Lower leg skin (tissue), 3 donors: Measurements from ENCODE around the gene FAM78A.

Source experiments
- POLR2A ChIP-seq, 2 donors: fragments of 450-650 bp; IDR thresholded peaks; one replicate each; pipeline ENCODE4 v1.6.1; 2016 to 2017; ENCODE audit warnings: antibody characterized with exemption in 2 of 2, mild to moderate bottlenecking in 1 of 2, moderate library complexity in 1 of 2
- TF ChIP-seq, protein P1 (sequence below), 3 donors: fragments of 450-650 bp; IDR thresholded peaks; one replicate each; pipeline ENCODE4 v1.5.1; 2016; ENCODE audit warnings: antibody characterized with exemption in 3 of 3, mild to moderate bottlenecking in 3 of 3, moderate library complexity in 2 of 3

DNA sequence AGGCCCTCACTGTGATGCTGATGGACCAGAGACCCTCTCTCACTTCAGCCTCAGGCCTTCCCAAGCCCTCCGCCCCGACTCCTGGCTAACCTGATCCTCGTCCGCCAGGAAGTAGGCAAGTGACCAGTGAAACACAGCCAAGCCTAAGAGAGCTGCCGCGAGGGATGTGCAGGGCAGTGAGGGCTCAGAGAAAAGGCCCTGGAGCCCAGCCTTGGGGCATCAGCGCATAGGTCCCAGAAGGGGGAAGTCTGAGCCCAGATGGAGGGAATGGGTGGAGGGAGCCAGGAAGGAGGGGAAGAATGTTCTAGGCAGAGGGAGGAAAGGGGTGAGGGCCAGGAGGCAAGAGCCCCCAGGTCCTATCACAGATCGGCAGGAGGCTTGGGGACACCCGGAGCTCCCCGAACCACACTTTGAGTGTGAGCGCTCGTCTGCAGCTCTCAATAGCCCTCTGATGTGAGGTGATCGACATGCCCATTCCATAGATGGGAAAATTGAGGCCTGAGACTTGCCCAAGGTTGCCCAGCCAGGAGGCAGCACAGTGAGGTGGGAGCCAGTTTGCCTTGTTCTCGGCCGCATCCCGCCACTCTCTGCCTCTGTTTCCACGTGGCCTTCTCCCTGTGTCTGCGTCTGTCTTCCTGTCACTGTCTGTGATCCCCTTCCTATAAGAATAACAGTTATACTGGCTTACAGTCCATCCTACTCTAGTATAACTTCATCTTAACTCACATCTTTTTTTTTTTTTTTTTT lies 33.4 kb upstream of the FAM78A start:
- TF ChIP-seq, protein P1, sequence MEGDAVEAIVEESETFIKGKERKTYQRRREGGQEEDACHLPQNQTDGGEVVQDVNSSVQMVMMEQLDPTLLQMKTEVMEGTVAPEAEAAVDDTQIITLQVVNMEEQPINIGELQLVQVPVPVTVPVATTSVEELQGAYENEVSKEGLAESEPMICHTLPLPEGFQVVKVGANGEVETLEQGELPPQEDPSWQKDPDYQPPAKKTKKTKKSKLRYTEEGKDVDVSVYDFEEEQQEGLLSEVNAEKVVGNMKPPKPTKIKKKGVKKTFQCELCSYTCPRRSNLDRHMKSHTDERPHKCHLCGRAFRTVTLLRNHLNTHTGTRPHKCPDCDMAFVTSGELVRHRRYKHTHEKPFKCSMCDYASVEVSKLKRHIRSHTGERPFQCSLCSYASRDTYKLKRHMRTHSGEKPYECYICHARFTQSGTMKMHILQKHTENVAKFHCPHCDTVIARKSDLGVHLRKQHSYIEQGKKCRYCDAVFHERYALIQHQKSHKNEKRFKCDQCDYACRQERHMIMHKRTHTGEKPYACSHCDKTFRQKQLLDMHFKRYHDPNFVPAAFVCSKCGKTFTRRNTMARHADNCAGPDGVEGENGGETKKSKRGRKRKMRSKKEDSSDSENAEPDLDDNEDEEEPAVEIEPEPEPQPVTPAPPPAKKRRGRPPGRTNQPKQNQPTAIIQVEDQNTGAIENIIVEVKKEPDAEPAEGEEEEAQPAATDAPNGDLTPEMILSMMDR (IDR thresholded peaks at IDR 0.05), result no peak
- TF ChIP-seq POLR2A (IDR thresholded peaks at IDR 0.05), result no peak
